Right atrium auricular region (tissue), 2 donors: Measurements from ENCODE around the gene ATP6V0E2. TPM values are rescaled to one million over a fixed set of nuclear protein-coding genes. Genes with fewer than 3 reads are reported as not detected.
"Not testable (repeated sequence)": the region's sequence is repeated elsewhere in the genome, so short reads cannot be mapped to it uniquely, and the experiment has no call there.

Experiments
- DNase-seq: peaks from one replicate; pipeline ENCODE4 v3.0.0-alpha.2; 2019; ENCODE audit warnings: low spot score
- H3K27ac ChIP-seq, 2 donors: fragments of 200-600 bp; sonication (generic); 1 replicate in 1 of 2; 2 replicates in 1 of 2; pipeline ENCODE4 v1.5.1; 2016 to 2019
- H3K27me3 ChIP-seq, 2 donors: fragments of 200-600 bp; sonication (generic); one replicate each; pipeline versions ENCODE4 v1.5.1 to v1.6.0; 2017 to 2019
- H3K36me3 ChIP-seq: fragments of 200-600 bp; sonication (generic); one replicate; pipeline ENCODE4 v1.5.1; 2016
- H3K4me1 ChIP-seq, 2 donors: fragments of 200-600 bp; sonication (generic); one replicate each; pipeline versions ENCODE4 v1.5.1 to v1.6.0; 2017 to 2019
- H3K4me3 ChIP-seq, 2 donors: fragments of 200-600 bp; sonication (generic); 1 replicate in 1 of 2; 2 replicates in 1 of 2; pipeline ENCODE4 v1.5.1; 2017 to 2019; ENCODE audit warnings: mild to moderate bottlenecking in 1 of 2, moderate library complexity in 1 of 2
- H3K9me3 ChIP-seq, 2 donors: fragments of 200-600 bp; sonication (generic); one replicate each; pipeline ENCODE4 v1.5.1; 2019
- CTCF ChIP-seq, 2 donors: fragments of 200-600 bp; sonication (generic); IDR thresholded peaks; one replicate each; pipeline ENCODE4 v1.5.1; 2019; ENCODE audit warnings: antibody characterized with exemption in 2 of 2
- total RNA-seq, 2 donors: library from RNA; depleted of rRNA; stranded (reverse); fragments of >200 nt; gene quantifications; one replicate each; pipeline ENCODE4 v1.1.0, GENCODE V29; 2016

Gene ATP6V0E2
- total RNA-seq, 2 donors from 2014 or later: 60.7 to 122 TPM

GRCh38 chr7:149827089-149827981 lies 46.4 kb upstream of the ATP6V0E2 start:
- TF ChIP-seq CTCF (IDR thresholded peaks at IDR 0.05): no peak
- H3K4me3 ChIP-seq: no peak overlapping the region
- no peaks in the 10 kb centered on the region for H3K4me1 ChIP-seq
- no peaks in the 10 kb centered on the region for H3K36me3 ChIP-seq
- H3K9me3 ChIP-seq: no peaks in the 10 kb centered on the region
- no peak for DNase-seq
- no peaks in the 10 kb centered on the region for H3K27me3 ChIP-seq
- no peak overlapping the region for H3K27ac ChIP-seq

- no peak overlapping the region for H3K4me3 ChIP-seq
- DNase-seq: no peak
- H3K27me3 ChIP-seq: no peaks in the 10 kb centered on the region
- TF ChIP-seq CTCF (IDR thresholded peaks at IDR 0.05): no peak
- no peaks in the 10 kb centered on the region for H3K9me3 ChIP-seq
- no peaks in the 10 kb centered on the region for H3K36me3 ChIP-seq
- no peak overlapping the region for H3K27ac ChIP-seq
- no peaks in the 10 kb centered on the region for H3K4me1 ChIP-seq
These were observed 45.1 kb upstream of the ATP6V0E2 start for GRCh38 chr7:149828357-149829309.

- DNase-seq, H3K9me3 ChIP-seq, H3K27me3 ChIP-seq, H3K4me3 ChIP-seq, H3K4me1 ChIP-seq, H3K36me3 ChIP-seq, H3K27ac ChIP-seq: not testable (repeated sequence)
These were observed 43.2 kb upstream of the ATP6V0E2 start for GRCh38 chr7:149830527-149830926.

- H3K27ac ChIP-seq: no peak overlapping the region
- H3K4me1 ChIP-seq: no peaks in the 10 kb centered on the region
- TF ChIP-seq CTCF (IDR thresholded peaks at IDR 0.05): no peak
- no peak overlapping the region for H3K4me3 ChIP-seq
- no peaks in the 10 kb centered on the region for H3K9me3 ChIP-seq
- DNase-seq: no peak
- H3K36me3 ChIP-seq: no peaks in the 10 kb centered on the region
- no peaks in the 10 kb centered on the region for H3K27me3 ChIP-seq
These were observed 42.6 kb upstream of the ATP6V0E2 start for GRCh38 chr7:149830997-149831740.

- no peaks in the 10 kb centered on the region for H3K9me3 ChIP-seq
- no peak for DNase-seq
- no peak overlapping the region for H3K4me3 ChIP-seq
- no peaks in the 10 kb centered on the region for H3K4me1 ChIP-seq
- H3K27me3 ChIP-seq: no peaks in the 10 kb centered on the region
- TF ChIP-seq CTCF (IDR thresholded peaks at IDR 0.05): no peak
- H3K27ac ChIP-seq: no peak overlapping the region
- no peaks in the 10 kb centered on the region for H3K36me3 ChIP-seq
These were observed 42.0 kb upstream of the ATP6V0E2 start for GRCh38 chr7:149831741-149832219.
